ENCODE measurements around the gene SOAT1. TPM values are rescaled to one million over a fixed set of nuclear protein-coding genes. Genes with fewer than 3 reads are reported as not detected.
A peak's percentile ranks its signal among the peaks of the same experiment; 100 is the strongest.

The SOAT1 gene
- total RNA-seq, 1 donor from 2014 or later, result 104 TPM

DNA sequence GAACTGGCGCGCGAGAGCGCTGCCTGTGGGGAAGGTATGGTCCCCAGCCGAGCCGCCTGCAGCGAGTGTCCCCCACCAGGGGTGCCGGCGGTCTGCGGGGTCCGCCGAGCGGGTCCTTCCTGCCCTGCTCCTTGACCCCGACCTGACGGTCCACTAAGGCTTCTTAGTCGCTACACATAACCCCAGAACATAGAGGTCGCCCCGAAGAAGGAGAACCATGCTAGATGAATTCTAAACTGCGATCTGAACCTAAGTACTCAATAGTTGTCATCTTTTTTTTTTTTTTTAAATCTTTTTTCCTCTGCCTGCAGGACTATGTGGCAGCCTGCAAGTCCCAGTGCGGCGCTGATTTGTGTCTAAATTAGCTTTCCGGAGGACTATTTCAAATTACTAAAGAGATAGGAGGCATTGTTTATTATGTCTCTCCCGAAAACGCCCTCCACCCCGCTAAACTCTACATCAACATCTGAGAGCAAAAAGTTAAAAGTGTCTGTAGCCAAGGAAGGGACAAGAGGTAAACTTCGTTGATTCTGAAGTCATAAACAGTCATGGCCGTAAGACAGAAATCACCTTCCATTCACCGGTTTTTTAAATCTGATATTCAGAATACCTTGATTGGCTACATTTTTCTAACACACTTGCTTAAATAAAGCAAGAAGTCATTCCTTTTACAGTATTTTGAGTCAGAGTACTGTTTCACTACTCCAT lies 72.7 kb downstream of the SOAT1 start:
- DNase-seq (no peak), ATAC-seq (peak in 1 of 2 donors; percentile 69)
- Histone ChIP-seq H3K4me3 (peak overlapping the region; percentile 77), H3K27me3 (ENCODE audit: low read depth) (no peaks in the 10 kb centered on the region), H3K9me3 (no peaks in the 10 kb centered on the region), H3K27ac (peak overlapping the region; percentile 93), H3K36me3 (no peaks in the 10 kb centered on the region), H3K4me1 (peaks cover 5% of the 10 kb centered on the region)
- TF ChIP-seq, protein P1, sequence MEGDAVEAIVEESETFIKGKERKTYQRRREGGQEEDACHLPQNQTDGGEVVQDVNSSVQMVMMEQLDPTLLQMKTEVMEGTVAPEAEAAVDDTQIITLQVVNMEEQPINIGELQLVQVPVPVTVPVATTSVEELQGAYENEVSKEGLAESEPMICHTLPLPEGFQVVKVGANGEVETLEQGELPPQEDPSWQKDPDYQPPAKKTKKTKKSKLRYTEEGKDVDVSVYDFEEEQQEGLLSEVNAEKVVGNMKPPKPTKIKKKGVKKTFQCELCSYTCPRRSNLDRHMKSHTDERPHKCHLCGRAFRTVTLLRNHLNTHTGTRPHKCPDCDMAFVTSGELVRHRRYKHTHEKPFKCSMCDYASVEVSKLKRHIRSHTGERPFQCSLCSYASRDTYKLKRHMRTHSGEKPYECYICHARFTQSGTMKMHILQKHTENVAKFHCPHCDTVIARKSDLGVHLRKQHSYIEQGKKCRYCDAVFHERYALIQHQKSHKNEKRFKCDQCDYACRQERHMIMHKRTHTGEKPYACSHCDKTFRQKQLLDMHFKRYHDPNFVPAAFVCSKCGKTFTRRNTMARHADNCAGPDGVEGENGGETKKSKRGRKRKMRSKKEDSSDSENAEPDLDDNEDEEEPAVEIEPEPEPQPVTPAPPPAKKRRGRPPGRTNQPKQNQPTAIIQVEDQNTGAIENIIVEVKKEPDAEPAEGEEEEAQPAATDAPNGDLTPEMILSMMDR (IDR thresholded peaks at IDR 0.05), result no peak
- intact Hi-C loops (cut with DNase I), result no loop called here

DNA sequence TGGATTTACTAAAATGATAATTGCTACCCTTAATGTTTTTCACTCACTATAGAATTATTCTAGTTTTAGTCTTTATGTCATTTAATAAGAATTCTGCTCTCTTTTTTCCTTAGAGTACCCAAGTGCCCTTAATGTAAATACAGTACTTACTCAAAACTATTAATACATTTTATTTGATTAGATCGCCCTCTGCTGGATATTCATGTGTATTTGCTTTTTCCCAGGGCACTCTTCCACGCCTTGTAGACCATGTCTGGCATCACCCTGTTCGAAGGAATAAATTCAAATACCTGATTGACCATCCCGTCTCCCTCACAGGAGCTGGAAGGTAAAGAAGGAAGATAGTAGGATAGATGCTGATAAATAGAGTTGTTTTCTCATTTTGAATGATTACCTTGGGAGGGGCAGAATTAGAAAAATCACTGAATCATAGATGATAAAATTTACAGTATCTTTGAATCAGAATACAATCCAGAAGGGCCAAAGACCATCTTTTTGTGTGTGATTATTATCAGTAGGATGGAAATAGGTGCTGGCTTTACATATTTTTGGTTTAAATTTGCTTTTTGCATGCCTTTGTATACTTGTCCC lies 76.2 kb downstream of the SOAT1 start:
- ATAC-seq (peak; percentile 50 to 54), DNase-seq (no peak)
- no peak overlapping the region for H3K4me3 ChIP-seq
- intact Hi-C loops (cut with DNase I), result no loop called here
- H3K36me3 ChIP-seq, result no peaks in the 10 kb centered on the region
- no peak overlapping the region for H3K27ac ChIP-seq
- H3K9me3 ChIP-seq, result no peaks in the 10 kb centered on the region
- no peaks in the 10 kb centered on the region for H3K27me3 ChIP-seq (ENCODE audit: low read depth)
- peaks cover 4% of the 10 kb centered on the region for H3K4me1 ChIP-seq
- TF ChIP-seq, protein P1 (IDR thresholded peaks at IDR 0.05), result peak; percentile 75

DNA sequence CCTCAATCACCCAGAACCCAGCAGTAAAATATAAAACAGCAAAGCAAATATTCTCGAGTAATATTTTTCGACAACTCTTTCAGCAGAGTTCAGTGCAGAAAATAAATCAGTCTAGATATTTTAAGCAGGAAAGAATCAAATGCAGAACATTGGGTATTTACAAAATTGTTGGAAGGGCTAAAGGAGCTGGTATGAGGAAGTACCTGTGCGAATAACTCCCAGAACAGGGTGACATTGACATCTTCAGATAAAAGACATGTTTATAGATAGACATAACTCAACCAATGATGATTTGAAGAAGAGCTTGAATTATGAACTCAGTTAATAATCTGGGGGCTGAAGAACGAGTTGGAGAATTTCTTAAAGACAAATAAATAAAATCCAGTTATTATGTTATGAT lies 78.6 kb downstream of the SOAT1 start:
- no peaks in the 10 kb centered on the region for H3K36me3 ChIP-seq
- no peak for ATAC-seq
- H3K27me3 ChIP-seq (ENCODE audit: low read depth), result no peaks in the 10 kb centered on the region
- no peaks in the 10 kb centered on the region for H3K4me1 ChIP-seq
- no peak for DNase-seq
- no peak overlapping the region for H3K4me3 ChIP-seq
- H3K9me3 ChIP-seq, result no peaks in the 10 kb centered on the region
- intact Hi-C loops (cut with DNase I), result no loop called here
- H3K27ac ChIP-seq, result no peak overlapping the region
- TF ChIP-seq, protein P1 (IDR thresholded peaks at IDR 0.05), result no peak

DNA sequence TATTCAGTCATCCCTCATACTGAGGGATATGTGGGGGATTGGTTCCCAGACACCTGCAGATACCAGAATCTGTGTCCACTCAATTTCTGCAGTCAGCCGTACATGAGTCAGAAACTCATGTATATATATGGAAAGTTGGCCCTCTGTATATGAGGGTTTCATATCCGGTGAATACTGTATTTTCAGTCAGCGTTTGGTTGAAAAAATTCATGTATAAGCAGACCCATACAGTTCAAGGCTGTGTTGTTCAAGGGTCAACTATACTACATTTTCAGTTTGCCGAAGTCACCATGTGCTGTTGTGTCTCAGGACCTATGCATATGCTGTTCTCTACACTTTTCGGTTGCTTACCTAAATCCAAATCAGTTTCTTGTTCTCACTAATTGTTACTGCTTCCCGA lies 82.6 kb downstream of the SOAT1 start:
- intact Hi-C loops (cut with DNase I), result no loop called here
- H3K4me3 ChIP-seq, result no peak overlapping the region
- DNase-seq (no peak), ATAC-seq (no peak)
- no peaks in the 10 kb centered on the region for H3K27me3 ChIP-seq (ENCODE audit: low read depth)
- no peaks in the 10 kb centered on the region for H3K9me3 ChIP-seq
- no peak overlapping the region for H3K27ac ChIP-seq
- H3K36me3 ChIP-seq, result no peaks in the 10 kb centered on the region
- no peaks in the 10 kb centered on the region for H3K4me1 ChIP-seq
- TF ChIP-seq, protein P1 (IDR thresholded peaks at IDR 0.05), result no peak

DNA sequence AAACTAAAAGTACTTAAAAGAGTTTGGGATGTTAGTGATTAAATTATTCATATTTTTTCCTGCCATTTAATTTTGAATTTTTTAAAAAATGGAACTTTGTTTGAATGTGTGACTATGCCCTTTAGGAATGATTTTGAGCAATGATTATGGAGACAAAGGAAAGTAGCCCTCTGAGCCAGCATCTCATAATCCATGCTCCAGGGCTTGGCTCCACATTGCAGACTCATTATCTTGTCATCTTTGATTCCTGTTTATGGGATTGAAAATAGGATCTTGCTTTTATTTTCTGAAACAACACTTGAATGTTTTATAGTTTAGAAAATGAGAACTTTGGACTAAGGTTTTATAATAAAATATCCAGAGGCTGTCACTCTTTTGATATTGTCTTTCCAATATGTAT lies 86.7 kb downstream of the SOAT1 start:
- no peaks in the 10 kb centered on the region for H3K27me3 ChIP-seq (ENCODE audit: low read depth)
- DNase-seq, result no peak

More for the DNA sequence above, 86.7 kb downstream of the SOAT1 start:
- TF ChIP-seq, protein P1 (IDR thresholded peaks at IDR 0.05), result no peak
- no peak overlapping the region for H3K4me3 ChIP-seq
- no peak overlapping the region for H3K27ac ChIP-seq
- H3K4me1 ChIP-seq, result no peaks in the 10 kb centered on the region
- intact Hi-C loops (cut with DNase I), result no loop called here
- no peak for ATAC-seq
- H3K36me3 ChIP-seq, result no peaks in the 10 kb centered on the region
- H3K9me3 ChIP-seq, result no peaks in the 10 kb centered on the region

Data from lower lobe of right lung (tissue), 2 donors.